KBM-7 (cell line): ENCODE results near the gene TMSB4Y.

ENCODE experiments used
- DNase-seq: peaks from one replicate; pipeline ENCODE4 v3.0.0-alpha.2; 2015
- in situ Hi-C: fragments of 300-500 bp; cut with MboI; formaldehyde crosslinking; loops from 2 replicates; pipeline ENCODE4 v1.14.3; 2020; ENCODE audit warnings: low sequenced_read_pairs, low pct_unique_long_range_greater_than_20kb, mixed read lengths

The TMSB4Y gene

DNA sequence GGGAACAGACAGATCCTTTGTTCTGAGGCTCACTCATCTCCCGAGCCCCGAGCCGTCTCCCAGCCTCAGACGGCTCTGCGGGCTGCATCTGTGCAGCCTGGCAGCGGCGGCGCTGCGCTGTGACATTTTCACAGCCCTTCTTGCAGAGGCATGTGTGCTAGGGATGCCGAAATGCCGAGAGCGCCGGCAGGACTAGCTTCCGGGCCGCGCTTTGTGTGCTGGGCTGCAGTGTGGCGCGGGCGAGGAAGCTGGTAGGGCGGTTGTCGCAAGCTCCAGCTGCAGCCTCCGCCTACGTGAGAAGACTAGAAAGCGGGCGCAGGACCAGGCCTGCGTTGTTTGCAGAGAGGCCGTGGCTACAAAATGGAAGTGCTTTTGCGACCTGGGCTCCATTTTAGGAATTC, at the start of gene TMSB4Y:
TSS of gene TMSB4Y (plus strand) at position 332 of the 401 bp plus-strand sequence.
- DNase-seq, result peak; percentile 93
- in situ Hi-C loops, result loop anchor here (25.0 kb wide), 1 partner anchor 266 kb away; no protein-coding TSS in a partner anchor

DNA sequence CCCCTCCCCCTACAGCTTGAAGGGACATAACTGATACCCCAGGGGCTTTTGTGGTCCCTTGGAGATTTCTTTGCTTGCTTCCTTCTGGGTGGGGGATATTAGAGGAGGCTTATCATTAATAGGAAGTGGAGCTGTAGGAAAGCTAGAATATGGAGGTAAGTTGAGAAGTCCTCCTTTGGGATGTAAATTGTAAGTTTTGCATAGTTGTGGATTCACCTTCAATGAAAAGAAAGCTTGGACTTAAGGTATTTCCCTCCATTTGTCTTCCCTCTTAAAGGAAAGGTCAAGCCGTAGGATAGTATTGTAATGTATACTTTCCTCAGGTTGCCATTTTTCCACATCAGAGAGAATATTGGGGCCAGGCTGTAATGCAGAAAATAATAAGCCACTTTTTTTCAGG, 39.5 kb upstream of the TMSB4Y start:
- in situ Hi-C loops, result no loop called here

DNA sequence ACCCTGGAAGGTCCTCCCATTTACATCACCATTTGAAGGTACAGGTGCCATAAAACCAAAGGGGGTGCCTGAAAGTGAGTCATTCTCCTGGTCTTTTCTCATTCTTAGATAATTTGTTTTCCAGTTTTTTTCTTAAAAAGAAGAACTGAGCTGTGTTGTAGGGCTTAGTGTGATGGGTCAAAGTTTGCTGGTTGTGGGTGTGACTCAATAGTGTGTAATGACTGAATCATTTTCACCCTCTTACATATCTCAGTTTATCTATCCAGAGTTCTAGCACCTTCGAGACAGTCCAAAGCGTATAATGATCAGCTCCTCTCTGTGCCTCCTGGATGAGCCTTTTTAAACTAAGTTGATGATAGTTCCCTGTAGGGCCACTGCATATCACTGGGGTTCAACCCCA, 32.6 kb upstream of the TMSB4Y start:
- in situ Hi-C loops, result no loop called here
- DNase-seq, result no peak

More for the DNA sequence above, 39.5 kb upstream of the TMSB4Y start:
- DNase-seq, result no peak

DNA sequence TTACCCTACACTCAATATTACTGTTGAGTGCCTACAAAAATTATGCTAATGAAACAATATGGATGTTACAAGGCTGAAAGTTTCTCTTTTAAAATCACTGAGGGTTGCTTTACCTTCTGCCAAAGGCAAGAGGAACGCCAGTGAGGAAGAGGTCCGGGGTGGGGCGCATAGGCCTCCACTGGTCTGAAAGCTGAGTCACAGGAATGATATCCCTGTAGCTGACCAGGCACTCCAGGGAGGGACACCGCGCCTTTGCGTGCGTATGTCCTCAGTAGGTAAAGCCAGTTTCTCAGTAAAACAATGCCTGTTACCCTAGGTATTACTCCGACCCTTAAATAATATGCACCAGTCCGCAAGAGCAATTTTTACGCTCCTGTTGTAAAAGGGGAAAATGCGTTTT, 1.4 kb upstream of the TMSB4Y start:
- in situ Hi-C loops, result loop anchor here (25.0 kb wide), 1 partner anchor 265 kb away; no protein-coding TSS in a partner anchor
- no peak for DNase-seq

DNA sequence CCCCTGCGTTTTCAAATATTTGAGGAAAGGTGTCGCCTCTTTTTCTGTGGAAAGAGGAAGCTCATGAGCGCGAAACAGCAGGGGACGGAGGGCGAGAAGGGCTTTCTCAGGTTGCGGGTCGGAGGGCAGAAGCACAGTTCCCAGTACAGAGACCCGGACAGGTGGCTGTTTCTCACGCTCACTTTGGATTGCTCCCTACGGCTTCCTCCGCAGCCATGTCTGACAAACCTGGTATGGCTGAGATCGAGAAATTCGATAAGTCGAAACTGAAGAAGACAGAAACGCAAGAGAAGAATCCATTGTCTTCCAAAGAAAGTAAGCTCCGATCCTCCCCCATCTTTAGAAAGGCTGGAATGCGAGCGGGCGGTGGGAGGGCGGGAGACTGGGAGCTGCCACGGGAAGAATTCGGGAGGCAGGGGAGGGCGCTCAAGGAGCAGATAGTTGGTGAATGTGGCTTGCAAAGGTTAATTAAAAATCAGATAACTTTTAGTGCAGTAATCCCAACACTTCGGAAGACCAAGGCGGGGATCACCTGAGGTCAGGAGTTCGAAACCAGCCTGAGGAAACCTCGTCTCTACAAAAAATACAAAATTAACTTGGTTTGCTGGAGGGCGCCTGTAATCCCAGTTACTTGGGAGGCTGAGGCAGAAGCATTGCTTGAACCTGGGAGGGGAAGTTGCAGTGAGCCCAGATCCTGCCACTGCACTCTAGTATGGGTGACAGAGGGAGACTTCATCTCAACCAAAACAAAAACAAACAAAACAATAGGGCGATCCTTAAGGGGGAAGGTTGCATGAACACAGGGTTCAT, 627 bp downstream of the TMSB4Y start:
- in situ Hi-C loops, result loop anchor here (25.0 kb wide), 1 partner anchor 267 kb away; no protein-coding TSS in a partner anchor
- peak; percentile 81 for DNase-seq

DNA sequence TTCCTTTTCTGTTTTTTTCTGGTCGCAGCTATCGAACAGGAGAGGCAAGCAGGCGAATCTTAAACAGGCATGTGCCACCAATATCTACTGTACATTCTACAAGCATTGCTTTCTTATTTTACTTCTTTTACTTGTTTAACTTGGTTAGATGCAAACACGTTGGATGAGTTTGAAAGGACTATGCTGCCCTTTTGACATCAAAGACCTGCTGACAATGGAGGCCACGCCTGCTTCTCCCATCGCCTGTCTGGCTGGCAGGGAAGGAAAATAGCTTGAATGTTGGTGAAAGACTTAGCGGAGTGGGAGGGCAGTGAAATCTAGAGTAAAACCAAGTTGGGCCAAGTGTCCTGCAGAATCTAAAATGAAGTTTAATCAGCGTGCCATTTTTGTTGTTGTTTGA, 1.5 kb downstream of the TMSB4Y start:
- DNase-seq, result peak; percentile 52
- in situ Hi-C loops, result loop anchor here (25.0 kb wide), 1 partner anchor 268 kb away; no protein-coding TSS in a partner anchor

DNA sequence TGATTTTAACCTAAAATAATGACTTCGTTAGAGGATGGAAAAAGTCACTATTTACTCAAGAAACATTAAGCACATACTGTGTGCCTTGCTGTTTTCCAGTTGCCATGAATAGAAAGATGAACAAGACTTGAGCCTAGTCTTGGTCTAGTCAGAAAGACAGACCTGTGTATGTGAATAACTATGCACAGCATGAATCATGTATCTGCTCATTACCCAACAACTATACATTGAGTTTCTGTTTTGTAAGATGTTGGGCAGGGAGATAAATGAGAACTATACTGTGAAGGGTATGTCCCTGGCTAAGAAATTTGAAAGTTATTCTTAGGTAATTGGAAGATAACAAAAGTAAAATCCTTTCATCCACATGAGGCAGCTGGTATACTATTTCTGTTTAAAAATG, 4.3 kb downstream of the TMSB4Y start:
- DNase-seq, result no peak
- in situ Hi-C loops, result loop anchor here (25.0 kb wide), 1 partner anchor 271 kb away; no protein-coding TSS in a partner anchor

DNA sequence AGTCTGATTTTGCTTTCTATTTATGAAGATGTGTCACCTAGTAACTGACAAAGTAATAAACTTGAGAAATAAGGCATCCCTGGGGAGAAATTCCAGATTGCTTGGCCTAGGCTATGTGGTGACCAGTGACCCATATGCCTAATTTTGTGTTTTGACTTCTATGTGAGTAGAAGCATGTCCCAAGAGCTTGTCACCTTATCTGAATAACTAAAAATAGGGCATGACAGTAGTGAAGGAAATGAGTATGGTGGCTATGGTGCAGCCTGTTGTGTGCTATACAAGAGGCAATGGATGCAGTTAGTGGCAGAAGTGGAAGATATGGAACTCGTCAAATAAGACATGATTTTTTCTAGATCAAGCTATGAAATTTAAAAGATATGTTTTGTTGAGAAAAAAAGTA, 15.3 kb downstream of the TMSB4Y start:
- in situ Hi-C loops, result loop anchor here (25.0 kb wide), 1 partner anchor 282 kb away; no protein-coding TSS in a partner anchor
- DNase-seq, result no peak

DNA sequence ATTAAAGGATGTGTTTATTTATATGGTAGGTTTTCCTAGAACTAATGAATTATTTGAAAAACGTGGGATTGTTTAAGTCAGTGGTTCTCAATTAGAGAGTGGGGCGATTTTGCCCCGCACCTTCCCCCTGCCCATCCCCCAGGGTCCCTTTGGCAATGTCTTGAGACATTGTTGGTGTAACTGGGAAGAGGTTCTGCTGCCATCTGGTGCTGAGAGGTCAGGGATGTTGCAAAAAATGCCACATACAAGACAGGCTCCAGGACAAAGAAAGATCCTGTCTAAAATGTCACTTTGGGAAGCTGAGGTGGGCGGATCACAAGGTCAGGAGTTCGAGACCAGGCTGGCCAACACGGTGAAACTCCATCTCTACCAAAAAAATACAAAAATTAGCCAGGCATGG, 25.8 kb downstream of the TMSB4Y start:
- in situ Hi-C loops, result no loop called here
- peak; percentile 68 for DNase-seq

DNA sequence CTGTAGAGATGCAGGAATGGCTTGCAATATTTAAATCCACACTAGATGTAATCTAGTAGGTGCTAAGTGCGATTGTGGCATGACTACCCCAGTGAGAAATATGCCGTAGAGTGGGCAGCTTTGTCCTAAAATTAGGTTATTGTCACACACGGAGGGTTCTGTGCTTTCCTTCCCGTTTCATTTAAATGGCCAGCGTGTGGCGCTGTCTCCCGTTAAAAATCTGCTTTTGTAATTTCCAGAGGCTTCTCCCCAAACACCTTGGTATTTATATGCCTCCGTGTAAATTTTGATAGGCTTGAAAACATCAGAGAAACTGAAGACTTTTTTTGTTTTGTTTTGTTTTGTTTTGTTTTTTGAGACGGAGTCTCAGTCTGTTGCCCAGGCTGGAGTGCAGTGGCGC, 34.9 kb downstream of the TMSB4Y start:
- peak; percentile 71 for DNase-seq
- in situ Hi-C loops, result no loop called here

DNA sequence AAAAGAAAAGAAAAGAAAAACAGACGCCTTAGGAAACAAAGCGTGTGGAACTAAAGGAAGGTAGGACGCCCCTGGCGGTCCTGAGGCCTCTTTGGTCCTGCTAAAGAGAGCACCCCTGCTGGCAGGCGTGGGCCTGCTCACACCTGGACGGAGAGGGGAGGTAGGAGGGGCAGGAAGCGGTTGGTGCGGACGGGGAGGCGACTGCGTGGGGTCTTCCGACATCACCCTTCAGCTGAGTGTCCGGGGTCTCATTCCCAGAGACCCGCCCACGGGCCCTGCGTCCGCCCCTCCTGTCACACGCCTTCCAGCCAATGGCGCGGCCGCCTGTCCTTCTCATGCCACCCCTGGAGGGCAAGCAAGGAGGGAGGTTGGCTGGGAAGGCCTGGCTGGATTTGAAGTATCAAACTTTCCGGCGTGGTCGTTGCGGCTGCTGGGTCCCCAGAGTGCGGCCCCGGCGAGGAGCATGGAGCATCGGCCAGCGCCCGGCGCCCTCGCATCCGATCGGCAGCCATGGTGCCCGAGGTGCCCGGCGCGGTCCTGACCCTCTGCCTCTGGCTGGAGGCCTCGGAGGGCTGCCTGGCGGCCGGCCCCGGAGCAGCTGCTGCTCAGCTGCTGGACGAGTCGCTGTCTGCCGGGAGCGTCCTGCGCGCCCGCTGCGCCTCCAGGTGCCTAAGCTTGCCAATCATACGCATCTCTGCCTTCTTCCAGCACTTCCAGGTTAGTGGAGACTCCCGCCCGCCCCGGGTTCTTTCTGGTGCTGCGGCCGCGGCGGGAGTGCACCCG, 47.8 kb downstream of the TMSB4Y start:
- no peak for DNase-seq
- in situ Hi-C loops, result no loop called here

DNA sequence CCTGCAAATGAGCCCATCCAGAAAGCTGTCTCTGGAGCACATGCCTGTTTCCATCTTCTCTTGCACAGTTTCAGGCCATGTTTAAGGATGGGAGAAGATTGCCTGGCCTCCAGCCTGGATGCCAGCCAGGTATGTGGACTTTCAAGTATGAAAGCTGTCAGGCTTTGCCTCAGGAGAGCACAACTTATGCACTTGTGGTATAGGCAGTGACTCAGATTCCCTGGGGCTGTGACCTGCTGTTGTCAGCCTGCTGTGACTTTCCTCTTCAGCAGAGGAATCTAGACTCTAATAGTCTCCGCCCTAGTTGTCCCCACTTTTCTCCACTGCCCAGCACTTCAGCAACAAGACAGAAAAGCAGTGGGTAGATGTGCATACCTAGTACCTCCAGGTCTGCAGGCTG, 51.0 kb downstream of the TMSB4Y start:
- DNase-seq, result no peak
- in situ Hi-C loops, result no loop called here
